Retina (tissue), 1 donor: ENCODE results near the gene TMEM127.

Experiments
- DNase-seq: peaks from one replicate; pipeline ENCODE4 v3.0.0-alpha.2; 2016

The TMEM127 gene

DNA sequence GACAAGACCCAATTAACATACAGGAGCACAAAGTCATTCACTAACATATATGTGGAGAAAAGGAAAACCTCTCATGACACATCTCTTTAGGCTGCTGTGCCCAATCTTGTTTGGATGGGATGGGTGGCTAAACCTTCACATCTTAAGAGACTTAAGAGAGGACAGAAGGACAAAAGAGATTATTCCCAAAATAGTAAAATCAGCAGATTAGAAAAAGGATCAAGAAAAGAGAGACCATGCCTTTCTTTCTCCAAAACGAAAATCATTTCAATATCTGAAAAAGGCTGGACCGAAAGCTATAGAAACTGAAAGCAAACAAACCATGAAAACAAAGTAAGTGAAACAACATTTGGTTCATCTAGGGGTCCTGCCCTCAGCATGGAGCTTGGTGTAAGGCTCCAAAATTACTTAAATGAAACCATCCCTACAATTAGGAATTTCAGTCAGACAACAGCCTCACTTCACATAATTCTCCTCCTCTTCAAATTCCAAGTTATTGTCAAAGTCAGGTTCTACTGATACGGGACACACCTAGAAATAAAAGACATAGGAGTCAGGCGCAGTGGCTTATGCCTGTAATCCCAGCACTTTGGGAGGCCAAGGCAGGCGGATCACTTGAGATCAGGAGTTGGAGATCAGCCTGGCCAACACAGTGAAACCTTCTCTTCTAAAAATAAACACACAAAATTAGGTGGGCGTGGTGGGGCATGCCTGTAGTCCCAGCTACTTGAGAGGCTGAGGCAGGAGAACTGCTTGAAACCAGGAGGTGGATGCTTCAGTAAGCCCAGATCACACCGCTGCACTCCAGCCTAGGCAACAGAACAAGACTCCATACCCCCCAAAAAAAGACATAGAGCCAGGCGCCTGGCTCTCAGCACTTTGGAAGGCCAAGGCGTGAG, 62.4 kb downstream of the TMEM127 start:
- DNase-seq: no peak

DNA sequence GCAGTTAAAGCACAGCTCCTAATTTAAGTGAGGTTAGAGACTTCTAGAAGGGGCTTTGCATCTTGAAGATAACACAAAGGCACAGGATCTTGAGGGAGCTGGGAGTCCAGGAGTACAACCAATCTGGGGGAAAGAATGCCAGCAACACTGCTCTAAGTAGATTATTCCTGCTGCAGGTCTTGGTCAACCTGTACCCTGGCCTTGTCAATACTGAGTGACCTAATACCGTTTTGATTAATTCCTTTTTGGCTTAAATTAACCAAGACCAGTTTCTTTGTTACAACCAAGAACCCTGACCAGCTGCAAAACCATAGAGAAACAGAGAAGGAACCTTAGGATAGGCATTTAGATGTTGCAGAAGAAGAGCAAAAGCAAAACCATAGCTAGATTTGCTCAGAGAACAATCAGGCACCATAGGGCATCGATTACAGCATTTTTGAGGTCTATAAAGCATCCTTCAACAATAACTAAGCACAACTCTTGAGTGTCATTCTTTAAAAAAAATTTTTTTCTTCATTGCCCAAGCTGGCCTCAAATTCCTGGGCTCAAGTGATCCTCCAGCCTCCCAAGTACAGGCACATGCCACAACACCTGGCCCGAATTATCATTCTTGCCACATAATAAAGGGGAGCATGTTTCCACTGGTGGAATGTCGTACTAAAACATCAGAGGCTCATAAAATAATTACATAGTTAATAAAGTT, 63.5 kb downstream of the TMEM127 start:
- DNase-seq: no peak

DNA sequence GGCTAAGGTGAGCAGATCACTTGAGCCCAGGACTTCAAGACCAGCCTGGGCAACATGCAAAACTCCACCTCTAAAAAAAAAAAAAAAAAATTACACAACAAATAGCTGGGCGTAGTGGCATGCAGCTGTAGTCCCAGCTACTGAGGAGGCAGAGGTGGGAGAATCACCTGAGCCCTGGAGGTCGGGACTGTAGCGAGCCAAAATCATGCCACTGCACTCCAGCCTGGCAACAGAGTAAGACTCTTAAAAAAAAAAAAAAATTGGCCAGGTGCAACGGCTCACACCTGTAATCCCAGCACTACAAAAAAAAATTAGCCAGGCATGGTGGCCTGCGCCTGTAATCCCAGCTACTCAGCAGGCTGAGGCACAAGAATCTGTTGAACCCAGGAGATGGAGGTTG, 64.5 kb downstream of the TMEM127 start:
- DNase-seq: no peak

DNA sequence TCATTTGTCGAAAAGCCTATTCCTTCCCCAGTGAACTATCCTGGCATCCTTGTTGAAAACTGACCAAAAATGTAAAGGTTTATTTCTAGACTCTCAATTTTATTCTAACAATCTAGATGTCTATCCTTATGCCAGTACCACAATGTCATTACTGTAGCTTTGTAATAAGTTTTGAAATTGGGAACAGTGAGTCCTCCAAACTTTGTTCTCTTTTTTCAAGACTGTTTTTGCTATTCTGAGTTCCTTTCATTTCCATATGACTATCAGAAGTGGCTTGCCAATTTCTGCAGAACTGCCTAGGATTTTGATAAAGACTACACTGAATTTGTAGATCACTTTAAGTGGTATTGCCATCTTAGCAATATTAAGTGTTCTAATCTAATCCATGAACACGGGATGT, 66.9 kb downstream of the TMEM127 start:
- no peak for DNase-seq
